ENCODE measurements around the gene ARHGAP4.
A peak's percentile ranks its signal among the peaks of the same experiment; 100 is the strongest.

The ARHGAP4 gene

DNA sequence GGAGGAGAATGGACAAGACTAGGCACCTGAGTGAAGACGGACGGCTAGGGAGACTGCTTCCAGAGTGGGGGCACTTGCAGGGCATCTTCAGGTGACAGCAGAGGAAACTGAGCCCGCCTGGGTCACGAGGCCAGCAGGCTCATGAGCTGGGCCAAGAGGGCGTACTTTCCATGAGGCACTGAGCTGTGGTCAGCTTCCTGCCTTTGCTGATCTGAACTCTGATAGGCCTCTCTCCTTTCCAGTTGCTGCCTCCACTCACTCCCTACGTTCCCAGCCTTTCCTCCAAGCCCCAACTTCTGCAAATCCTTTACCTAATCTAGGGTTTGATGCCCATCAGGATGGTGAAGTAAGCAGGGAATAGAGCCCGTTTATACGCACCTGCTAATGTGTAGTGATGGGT is 38.7 kb downstream of the ARHGAP4 start:
- Histone ChIP-seq H3K27me3 (ENCODE audit: insufficient read depth, low read length) (no peaks in the 10 kb centered on the region), H2AFZ (ENCODE audit: low read length) (no peak overlapping the region), H4K20me1 (ENCODE audit: insufficient read depth, low read length) (no peaks in the 10 kb centered on the region), H3K4me2 (ENCODE audit: low read length) (no peak overlapping the region), H3K9me3 (ENCODE audit: low read length) (no peaks in the 10 kb centered on the region), H3K9ac (ENCODE audit: low read length) (no peak overlapping the region), H3K4me1 (ENCODE audit: insufficient read depth, low read length, severe bottlenecking) (no peaks in the 10 kb centered on the region), H3K9me2 (ENCODE audit: low read depth, low read length) (no peaks in the 10 kb centered on the region), H3K4me3 (ENCODE audit: low read depth, low read length, poor library complexity, severe bottlenecking) (no peak overlapping the region), H3K27ac (ENCODE audit: low read depth, low read length, poor library complexity, severe bottlenecking) (no peak overlapping the region), H3K79me2 (ENCODE audit: insufficient read depth, low read length) (no peaks in the 10 kb centered on the region), H3K36me3 (ENCODE audit: insufficient read depth, low read length) (no peaks in the 10 kb centered on the region), H3F3A (ENCODE audit: insufficient read depth, low read length) (no peaks in the 10 kb centered on the region)
- no peak for TF ChIP-seq EZH2 (IDR thresholded peaks at IDR 0.05; ENCODE audit: borderline replicate concordance, low read length)
- TF ChIP-seq, protein P1, sequence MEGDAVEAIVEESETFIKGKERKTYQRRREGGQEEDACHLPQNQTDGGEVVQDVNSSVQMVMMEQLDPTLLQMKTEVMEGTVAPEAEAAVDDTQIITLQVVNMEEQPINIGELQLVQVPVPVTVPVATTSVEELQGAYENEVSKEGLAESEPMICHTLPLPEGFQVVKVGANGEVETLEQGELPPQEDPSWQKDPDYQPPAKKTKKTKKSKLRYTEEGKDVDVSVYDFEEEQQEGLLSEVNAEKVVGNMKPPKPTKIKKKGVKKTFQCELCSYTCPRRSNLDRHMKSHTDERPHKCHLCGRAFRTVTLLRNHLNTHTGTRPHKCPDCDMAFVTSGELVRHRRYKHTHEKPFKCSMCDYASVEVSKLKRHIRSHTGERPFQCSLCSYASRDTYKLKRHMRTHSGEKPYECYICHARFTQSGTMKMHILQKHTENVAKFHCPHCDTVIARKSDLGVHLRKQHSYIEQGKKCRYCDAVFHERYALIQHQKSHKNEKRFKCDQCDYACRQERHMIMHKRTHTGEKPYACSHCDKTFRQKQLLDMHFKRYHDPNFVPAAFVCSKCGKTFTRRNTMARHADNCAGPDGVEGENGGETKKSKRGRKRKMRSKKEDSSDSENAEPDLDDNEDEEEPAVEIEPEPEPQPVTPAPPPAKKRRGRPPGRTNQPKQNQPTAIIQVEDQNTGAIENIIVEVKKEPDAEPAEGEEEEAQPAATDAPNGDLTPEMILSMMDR (IDR thresholded peaks at IDR 0.05; ENCODE audit: low read length) = no peak

DNA sequence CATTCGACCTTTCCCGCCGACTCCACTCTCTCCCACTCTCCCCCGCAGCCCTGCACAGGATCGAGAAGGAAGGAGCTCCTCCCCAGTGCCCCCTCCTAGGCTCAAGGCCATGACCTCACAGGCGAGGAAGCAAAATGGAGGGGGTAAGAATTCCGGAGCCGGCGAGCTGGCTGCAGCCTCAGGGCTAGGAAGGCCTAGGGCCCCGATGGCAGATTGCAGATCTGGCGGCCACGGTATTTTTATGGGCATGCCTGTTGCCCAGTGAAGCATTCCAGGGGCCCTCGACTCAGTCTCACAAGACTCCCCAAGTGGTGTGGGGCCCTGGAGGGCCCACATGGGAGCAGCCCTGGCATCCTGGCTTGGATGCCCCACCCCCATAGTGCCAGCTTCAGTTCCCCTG is 39.1 kb downstream of the ARHGAP4 start:
- Histone ChIP-seq H3K4me3 (ENCODE audit: low read depth, low read length, poor library complexity, severe bottlenecking) (no peak overlapping the region), H3K36me3 (ENCODE audit: insufficient read depth, low read length) (no peaks in the 10 kb centered on the region), H2AFZ (ENCODE audit: low read length) (no peak overlapping the region), H3K4me2 (ENCODE audit: low read length) (no peak overlapping the region), H4K20me1 (ENCODE audit: insufficient read depth, low read length) (no peaks in the 10 kb centered on the region), H3K9me2 (ENCODE audit: low read depth, low read length) (no peaks in the 10 kb centered on the region), H3K4me1 (ENCODE audit: insufficient read depth, low read length, severe bottlenecking) (no peaks in the 10 kb centered on the region), H3K79me2 (ENCODE audit: insufficient read depth, low read length) (no peaks in the 10 kb centered on the region), H3K27ac (ENCODE audit: low read depth, low read length, poor library complexity, severe bottlenecking) (no peak overlapping the region), H3K9me3 (ENCODE audit: low read length) (no peaks in the 10 kb centered on the region), H3K9ac (ENCODE audit: low read length) (no peak overlapping the region), H3F3A (ENCODE audit: insufficient read depth, low read length) (no peaks in the 10 kb centered on the region), H3K27me3 (ENCODE audit: insufficient read depth, low read length) (no peaks in the 10 kb centered on the region)
- TF ChIP-seq EZH2 (IDR thresholded peaks at IDR 0.05; ENCODE audit: borderline replicate concordance, low read length) = no peak

DNA sequence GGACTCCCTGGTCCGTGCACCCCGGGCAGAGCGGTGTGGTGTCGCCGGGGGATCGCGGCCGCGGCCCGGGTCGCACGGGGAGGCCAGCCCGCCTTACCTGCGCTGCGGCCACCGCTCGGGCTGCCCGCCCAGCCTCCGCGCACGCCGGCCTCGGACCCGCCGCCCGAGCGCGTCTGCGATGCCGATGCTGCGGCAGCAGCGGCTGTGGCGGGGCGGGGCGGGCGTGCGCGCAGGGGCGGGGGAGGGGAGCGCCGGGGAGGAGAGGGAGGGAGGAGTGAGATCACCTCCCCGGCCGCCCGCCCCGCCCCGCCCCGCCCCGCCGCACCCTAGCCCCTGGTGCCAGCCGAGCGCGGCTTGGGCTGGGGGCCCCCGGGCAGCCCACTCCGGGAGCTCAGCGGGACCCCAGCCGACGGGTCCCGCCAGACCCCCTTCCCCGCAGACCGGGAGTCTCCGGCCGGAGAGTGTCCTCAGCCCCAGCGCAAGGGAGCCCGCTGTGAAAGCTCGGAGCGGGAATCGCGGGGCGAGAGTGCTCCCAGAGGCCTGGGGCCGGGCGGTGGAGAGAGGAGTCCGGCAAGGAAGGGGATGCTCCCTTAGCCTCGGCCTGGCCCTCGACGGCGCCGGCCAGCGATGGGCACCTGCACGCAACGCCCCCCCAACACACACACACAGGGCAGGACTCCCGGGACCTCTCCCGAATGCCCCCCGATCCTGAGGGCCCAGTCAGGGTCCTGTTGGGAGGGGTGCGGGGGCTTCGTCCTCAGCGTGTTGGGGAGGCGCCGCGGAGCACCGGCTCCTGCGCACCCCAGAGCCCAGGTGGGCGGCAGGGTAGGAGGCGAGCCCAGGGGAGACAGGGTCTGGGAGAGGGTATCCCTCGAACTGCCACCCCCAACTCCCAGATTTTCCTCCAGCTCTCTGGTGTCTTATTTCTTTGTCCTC is 39.8 kb downstream of the ARHGAP4 start, which contains the start of gene L1CAM:
Gene L1CAM (minus strand): TSS at position 206 of the 936 bp plus-strand sequence. CDS start 10,337 bp downstream, outside the sequence.
- Histone ChIP-seq H3K4me2 (ENCODE audit: low read length) (peak within 1 kb of the TSS; percentile 50; the same call in 1 of the 2 replicates), H3K9ac (ENCODE audit: low read length) (no peak within 1 kb of the TSS), H3K4me1 (ENCODE audit: insufficient read depth, low read length, severe bottlenecking) (no peaks in the 10 kb centered on the region), H3K27me3 (ENCODE audit: insufficient read depth, low read length) (no peaks in the 10 kb centered on the region), H4K20me1 (ENCODE audit: insufficient read depth, low read length) (no peaks in the 10 kb centered on the region), H2AFZ (ENCODE audit: low read length) (no peak within 1 kb of the TSS), H3F3A (ENCODE audit: insufficient read depth, low read length) (no peaks in the 10 kb centered on the region), H3K27ac (ENCODE audit: low read depth, low read length, poor library complexity, severe bottlenecking) (no peak within 1 kb of the TSS), H3K9me3 (ENCODE audit: low read length) (no peaks in the 10 kb centered on the region), H3K4me3 (ENCODE audit: low read depth, low read length, poor library complexity, severe bottlenecking) (peak within 1 kb of the TSS; percentile 36), H3K36me3 (ENCODE audit: insufficient read depth, low read length) (no peaks in the 10 kb centered on the region), H3K9me2 (ENCODE audit: low read depth, low read length) (no peaks in the 10 kb centered on the region), H3K79me2 (ENCODE audit: insufficient read depth, low read length) (no peaks in the 10 kb centered on the region)
- TF ChIP-seq EZH2 (IDR thresholded peaks at IDR 0.05; ENCODE audit: borderline replicate concordance, low read length) = no peak
- TF ChIP-seq, protein P1 (IDR thresholded peaks at IDR 0.05; ENCODE audit: low read length) = no peak
